IMR-90 (cell line): ENCODE data around the gene TMPRSS2.

Experiments
- CTCF ChIP-seq: conservative IDR thresholded peaks from 2 replicates; pipeline ENCODE4 v1.5.1; 2012; ENCODE audit warnings: mild to moderate bottlenecking, low read depth, low read length, improper control_type of control experiment
- MXI1 ChIP-seq: IDR thresholded peaks from 2 replicates; pipeline ENCODE4 v1.6.1; 2012; ENCODE audit warnings: low read depth, mild to moderate bottlenecking, low read length, moderate library complexity, borderline replicate concordance
- POLR2A ChIP-seq: IDR thresholded peaks from 2 replicates; pipeline ENCODE4 v1.6.1; 2012; ENCODE audit warnings: mild to moderate bottlenecking, low read depth, low read length
- RFX5 ChIP-seq: IDR thresholded peaks from 2 replicates; pipeline ENCODE4 v1.8.0; 2012; ENCODE audit warnings: low read depth, mild to moderate bottlenecking, low read length, moderate library complexity

GRCh38 chr21:41503331-41503730, 4.6 kb downstream of the TMPRSS2 start:
- TF ChIP-seq CTCF (no peak), POLR2A (no peak), RFX5 (no peak), MXI1 (no peak)
